HL-60 (cell line): ENCODE measurements around the gene TMEM89.

Experiments
- DNase-seq, 2 experiments: peaks; one replicate each; pipeline ENCODE4 v3.0.0-alpha.2; 2010 to 2020; ENCODE audit warnings: low read depth in 1 of 2, low spot score in 1 of 2
- H3K27ac ChIP-seq: fragments of 250-450 bp; sonication (Bioruptor Pico); replicated peaks from 2 replicates; pipeline ENCODE4 v1.5.1; 2020; ENCODE audit warnings: mild to moderate bottlenecking, moderate library complexity
- H3K27me3 ChIP-seq: fragments of 250-450 bp; sonication (Bioruptor Pico); 2 replicates; pipeline ENCODE4 v1.5.1; 2021; ENCODE audit warnings: mild to moderate bottlenecking, moderate library complexity; ENCODE audit not compliant: insufficient read depth, poor library complexity, severe bottlenecking
- H3K4me3 ChIP-seq: replicated peaks from 2 replicates; pipeline ENCODE4 v1.5.1; 2011; ENCODE audit warnings: mild to moderate bottlenecking, control low read depth, low read length; ENCODE audit not compliant: insufficient read depth
- CTCF ChIP-seq: IDR thresholded peaks from one replicate; pipeline ENCODE4 v1.5.1; 2011; ENCODE audit warnings: low read length, control low read depth, inconsistent platforms; ENCODE audit not compliant: insufficient read depth
- GABPA ChIP-seq: IDR thresholded peaks from 2 replicates; pipeline ENCODE4 v1.6.1; 2012; ENCODE audit warnings: low read depth
- POLR2AphosphoS5 ChIP-seq: IDR thresholded peaks from 2 replicates; pipeline ENCODE4 v1.6.1; 2012; ENCODE audit warnings: low read depth
- REST ChIP-seq: IDR thresholded peaks from 2 replicates; pipeline ENCODE4 v1.6.1; 2012; ENCODE audit warnings: low read depth; ENCODE audit not compliant: insufficient replicate concordance
- SPI1 ChIP-seq: IDR thresholded peaks from 2 replicates; pipeline ENCODE4 v1.6.1; 2012; ENCODE audit warnings: low read depth, mild to moderate bottlenecking, borderline replicate concordance

Gene TMEM89

GRCh38 chr3:48633256-48633655 lies 11.7 kb upstream of the TMEM89 start:
- H3K27ac ChIP-seq = no peak overlapping the region

GRCh38 chr3:48631516-48632448 lies 10.2 kb upstream of the TMEM89 start:
- DNase-seq = no peak
- H3K27me3 ChIP-seq = no peaks in the 10 kb centered on the region
- no peak overlapping the region for H3K27ac ChIP-seq
- H3K4me3 ChIP-seq = no peak overlapping the region
- TF ChIP-seq POLR2AphosphoS5 (no peak), CTCF (no peak), GABPA (no peak), REST (no peak), SPI1 (no peak)

More at GRCh38 chr3:48633256-48633655, 11.7 kb upstream of the TMEM89 start:
- Histone ChIP-seq H3K4me3 (no peak overlapping the region), H3K27me3 (no peaks in the 10 kb centered on the region)
- TF ChIP-seq GABPA = no peak
- TF ChIP-seq SPI1 = no peak
- TF ChIP-seq CTCF = no peak
- no peak for TF ChIP-seq REST
- TF ChIP-seq POLR2AphosphoS5 = no peak
- no peak for DNase-seq

- no peaks in the 10 kb centered on the region for H3K27me3 ChIP-seq
- no peak overlapping the region for H3K4me3 ChIP-seq
- no peak for DNase-seq
- no peak overlapping the region for H3K27ac ChIP-seq
- no peak for TF ChIP-seq SPI1
- no peak for TF ChIP-seq POLR2AphosphoS5
- no peak for TF ChIP-seq GABPA
- TF ChIP-seq REST = no peak
- TF ChIP-seq CTCF = no peak
Observed at GRCh38 chr3:48630833-48631232, 9.3 kb upstream of the TMEM89 start.
